GM12874 (cell line): ENCODE results near the gene B3GAT1.

Source experiments
- CTCF ChIP-seq: IDR thresholded peaks from 2 replicates; pipeline ENCODE4 v1.5.1; 2011; ENCODE audit warnings: low read depth, mild to moderate bottlenecking, control low read depth, low read length, moderate library complexity; ENCODE audit not compliant: insufficient read depth

The B3GAT1 gene

GRCh38 chr11:134365011-134365925 is 46.8 kb downstream of the B3GAT1 start:
- TF ChIP-seq CTCF, result no peak

- TF ChIP-seq CTCF, result no peak
These were observed 47.8 kb downstream of the B3GAT1 start for GRCh38 chr11:134364261-134364660.

- TF ChIP-seq CTCF, result no peak
These were observed 48.5 kb downstream of the B3GAT1 start for GRCh38 chr11:134363592-134363991.

GRCh38 chr11:134363161-134363560 is 48.9 kb downstream of the B3GAT1 start:
- TF ChIP-seq CTCF, result no peak

GRCh38 chr11:134362192-134362901 is 49.7 kb downstream of the B3GAT1 start:
- TF ChIP-seq CTCF, result no peak

GRCh38 chr11:134361661-134362060 is 50.4 kb downstream of the B3GAT1 start:
- no peak for TF ChIP-seq CTCF

GRCh38 chr11:134360050-134360835 is 51.8 kb downstream of the B3GAT1 start:
- peak; percentile 94 for TF ChIP-seq CTCF
